GM18499 (cell line): ENCODE data around the gene RFPL4AL1.
"Not testable (repeated sequence)": the region's sequence is repeated elsewhere in the genome, so short reads cannot be mapped to it uniquely, and the experiment has no call there.

Experiments used
- ATAC-seq: cut with Tn5 transposase; IDR thresholded peaks from one replicate; pipeline ENCODE4 v1.9.1; 2021; ENCODE audit warnings: moderate number of reproducible peaks; ENCODE audit not compliant: insufficient read depth, unreplicated experiment

The RFPL4AL1 gene

GRCh38 chr19:55768818-55769217 lies at the start of gene RFPL4AL1:
Gene RFPL4AL1, plus strand, starts transcription at chr19:55769118. Its CDS starts 2,687 bp downstream, at chr19:55771805.
- not testable (repeated sequence) for ATAC-seq

GRCh38 chr19:55720214-55720746 lies 48.6 kb upstream of the RFPL4AL1 start:
- ATAC-seq = no peak

- no peak for ATAC-seq
These were observed 48.1 kb upstream of the RFPL4AL1 start for GRCh38 chr19:55720801-55721200.

GRCh38 chr19:55723491-55723890 lies 45.4 kb upstream of the RFPL4AL1 start:
- ATAC-seq = no peak

- not testable (repeated sequence) for ATAC-seq
These were observed 38.5 kb upstream of the RFPL4AL1 start for GRCh38 chr19:55730378-55730777.

GRCh38 chr19:55738302-55738701 lies 30.6 kb upstream of the RFPL4AL1 start, which contains the start of gene NLRP9:
Gene NLRP9, minus strand, starts transcription at chr19:55738402. Its CDS starts 28 bp downstream, at chr19:55738374.
- no peak for ATAC-seq

- ATAC-seq = no peak
These were observed 18.2 kb upstream of the RFPL4AL1 start for GRCh38 chr19:55750715-55751114.

- no peak for ATAC-seq
These were observed 15.5 kb upstream of the RFPL4AL1 start for GRCh38 chr19:55753401-55753800.

GRCh38 chr19:55756808-55757207 lies 12.1 kb upstream of the RFPL4AL1 start:
- not testable (repeated sequence) for ATAC-seq

GRCh38 chr19:55758797-55759196 lies 10.1 kb upstream of the RFPL4AL1 start, which contains the start of gene RFPL4A:
Gene RFPL4A, plus strand, starts transcription at chr19:55759097. Its CDS starts 2,704 bp downstream, at chr19:55761801.
- ATAC-seq = not testable (repeated sequence)

- no peak for ATAC-seq
These were observed 2.5 kb upstream of the RFPL4AL1 start for GRCh38 chr19:55766466-55766865.

- not testable (repeated sequence) for ATAC-seq
These were observed 714 bp downstream of the RFPL4AL1 start for GRCh38 chr19:55769632-55770031.

- ATAC-seq = no peak
These were observed 8.6 kb downstream of the RFPL4AL1 start for GRCh38 chr19:55777528-55777927.

GRCh38 chr19:55778331-55778730 lies 9.4 kb downstream of the RFPL4AL1 start:
- ATAC-seq = no peak

GRCh38 chr19:55781112-55781511 lies 12.2 kb downstream of the RFPL4AL1 start:
- no peak for ATAC-seq

- ATAC-seq = no peak
These were observed 26.1 kb downstream of the RFPL4AL1 start for GRCh38 chr19:55795021-55795420.

- no peak for ATAC-seq
These were observed 32.5 kb downstream of the RFPL4AL1 start for GRCh38 chr19:55801416-55801815.

- ATAC-seq = no peak
These were observed 33.4 kb downstream of the RFPL4AL1 start for GRCh38 chr19:55802281-55802680.

- ATAC-seq = no peak
These were observed 40.6 kb downstream of the RFPL4AL1 start for GRCh38 chr19:55809381-55810058.

- no peak for ATAC-seq
These were observed 42.4 kb downstream of the RFPL4AL1 start for GRCh38 chr19:55811340-55811739.

- no peak for ATAC-seq
These were observed 43.5 kb downstream of the RFPL4AL1 start for GRCh38 chr19:55812449-55812848.

GRCh38 chr19:55813906-55814305 lies 45.0 kb downstream of the RFPL4AL1 start:
- ATAC-seq = no peak
